SK-N-MC (cell line): ENCODE measurements around the gene SLC12A3.

ENCODE experiments used
- EZH2 ChIP-seq: fragments of 200-600 bp; sonication (generic); IDR thresholded peaks from one replicate; pipeline ENCODE4 v1.6.1; 2017; ENCODE audit warnings: antibody characterized with exemption
- POLR2AphosphoS5 ChIP-seq: IDR thresholded peaks from 2 replicates; pipeline ENCODE4 v1.6.1; 2012; ENCODE audit warnings: mild to moderate bottlenecking, low read depth, low read length, borderline replicate concordance

DNA sequence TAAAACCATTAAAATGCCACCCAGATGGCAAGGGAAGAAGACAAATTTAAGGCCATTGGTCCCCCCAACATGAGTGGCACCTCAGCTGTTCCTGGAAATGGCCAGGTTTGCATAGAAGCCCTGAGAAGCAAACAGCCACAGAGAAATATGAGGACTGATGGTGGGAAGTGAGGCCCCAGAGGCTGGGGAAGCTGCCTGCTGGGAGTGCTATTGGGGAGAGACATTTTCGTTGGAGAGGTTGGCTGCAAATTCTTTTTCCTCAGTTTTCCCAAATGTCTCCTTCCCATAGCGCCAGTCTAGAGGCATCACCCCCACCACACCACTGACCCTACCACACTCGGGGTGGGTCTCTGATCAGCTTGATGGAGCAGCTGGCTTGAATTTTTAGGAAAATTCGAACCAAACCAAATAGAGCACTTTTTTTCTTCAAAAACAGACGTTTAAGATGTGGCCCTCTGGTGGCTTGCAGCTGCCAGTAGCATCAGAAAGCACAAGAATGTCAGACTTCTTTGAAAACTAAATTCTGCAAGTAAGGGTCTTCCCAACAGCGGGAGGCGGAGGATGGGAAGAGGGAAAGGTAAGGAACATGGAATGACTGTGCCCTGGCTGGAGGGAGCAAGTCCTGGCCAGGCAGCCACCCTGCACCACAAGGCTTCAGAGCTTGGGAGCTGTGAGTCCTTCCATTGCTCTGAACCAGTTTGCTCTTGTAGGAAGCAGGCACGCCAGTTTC, 13.2 kb upstream of the SLC12A3 start:
- TF ChIP-seq EZH2 (no peak), POLR2AphosphoS5 (no peak)
